Transverse colon (tissue), 4 donors: ENCODE results near the gene TBC1D8. TPM values are rescaled to one million over a fixed set of nuclear protein-coding genes. Genes with fewer than 3 reads are reported as not detected.
A peak's percentile ranks its signal among the peaks of the same experiment; 100 is the strongest.

Source experiments
- DNase-seq: peaks from one replicate; pipeline ENCODE4 v3.0.0-alpha.2; 2019
- H3K27ac ChIP-seq, 4 donors: fragments of 200-600 bp; sonication (generic); 2 replicates each; pipeline ENCODE4 v1.5.1; 2016 to 2018; ENCODE audit warnings: inconsistent platforms in 4 of 4
- H3K27me3 ChIP-seq: fragments of 200-600 bp; sonication (generic); 2 replicates; pipeline ENCODE4 v1.5.1; 2017; ENCODE audit warnings: inconsistent platforms
- H3K36me3 ChIP-seq, 4 donors: fragments of 200-600 bp; sonication (generic); 2 replicates each; pipeline ENCODE4 v1.5.1; 2017 to 2019; ENCODE audit warnings: inconsistent platforms in 4 of 4
- H3K4me1 ChIP-seq, 4 donors: fragments of 200-600 bp; sonication (generic); 2 replicates each; pipeline ENCODE4 v1.5.1; 2017 to 2020; ENCODE audit warnings: inconsistent platforms in 4 of 4
- H3K4me3 ChIP-seq, 4 donors: fragments of 200-600 bp; sonication (generic); 1 replicate in 1 of 4; 2 replicates in 3 of 4; pipeline versions ENCODE4 v1.5.1 to v1.6.1; 2017 to 2019; ENCODE audit warnings: inconsistent platforms in 4 of 4
- H3K9me3 ChIP-seq, 2 donors: fragments of 200-600 bp; sonication (generic); 2 replicates each; pipeline ENCODE4 v1.5.1; 2017 to 2019; ENCODE audit warnings: inconsistent platforms in 2 of 2
- EP300 ChIP-seq: sonication (generic); formaldehyde crosslinking; IDR thresholded peaks from one replicate; pipeline ENCODE4 v1.6.1; 2017; ENCODE audit warnings: antibody characterized with exemption, low read depth
- POLR2A ChIP-seq: fragments of 450-650 bp; IDR thresholded peaks from one replicate; pipeline ENCODE4 v1.6.1; 2016; ENCODE audit warnings: antibody characterized with exemption, mild to moderate bottlenecking, moderate library complexity
- POLR2AphosphoS5 ChIP-seq, 3 donors: sonication (generic); formaldehyde crosslinking; IDR thresholded peaks; one replicate each; pipeline ENCODE4 v1.6.1; 2016; ENCODE audit warnings: antibody characterized with exemption in 3 of 3
- WGBS, 2 donors: methylation state at CpG; one replicate each; pipeline ENCODE4 v1.1.5; 2018; ENCODE audit warnings: low coverage in 1 of 2; 5-methylcytosine and 5-hydroxymethylcytosine counted together
- in situ Hi-C, 4 donors: fragments of 200-750 bp; cut with MboI; loops; one replicate each; pipeline versions ENCODE4 v1.15.0 to v1.15.1; 2017; ENCODE audit warnings: low sequenced_read_pairs in 3 of 4, low pct_ligation_motif_present in 1 of 4, low pct_unique_long_range_greater_than_20kb in 1 of 4
- intact Hi-C: fragments of 100-400 bp; cut with DNase I; formaldehyde crosslinking; loops from one replicate; pipeline ENCODE4 v1.15.1; 2023; ENCODE audit warnings: low total_unique reads
- total RNA-seq, 4 donors: library from RNA; depleted of rRNA; stranded (reverse); fragments of >200 nt; gene quantifications; one replicate each; pipeline ENCODE4 v1.1.0, GENCODE V29; 2016
- TF ChIP-seq, protein P1 (sequence below), 5 experiments: fragments of 200-600 bp in 3 of 5; fragments of 450-650 bp in 2 of 5; sonication (generic) in 3 of 5; IDR thresholded peaks; 1 replicate in 2 of 5; 2 replicates in 3 of 5; pipeline ENCODE4 v1.5.1; 2016 to 2017; ENCODE audit warnings: antibody characterized with exemption in 5 of 5, inconsistent platforms in 3 of 5, mild to moderate bottlenecking in 2 of 5, moderate library complexity in 1 of 5

Gene TBC1D8
- total RNA-seq, 4 donors from 2014 or later, result 26.5 to 232 (median 88.4) TPM

DNA sequence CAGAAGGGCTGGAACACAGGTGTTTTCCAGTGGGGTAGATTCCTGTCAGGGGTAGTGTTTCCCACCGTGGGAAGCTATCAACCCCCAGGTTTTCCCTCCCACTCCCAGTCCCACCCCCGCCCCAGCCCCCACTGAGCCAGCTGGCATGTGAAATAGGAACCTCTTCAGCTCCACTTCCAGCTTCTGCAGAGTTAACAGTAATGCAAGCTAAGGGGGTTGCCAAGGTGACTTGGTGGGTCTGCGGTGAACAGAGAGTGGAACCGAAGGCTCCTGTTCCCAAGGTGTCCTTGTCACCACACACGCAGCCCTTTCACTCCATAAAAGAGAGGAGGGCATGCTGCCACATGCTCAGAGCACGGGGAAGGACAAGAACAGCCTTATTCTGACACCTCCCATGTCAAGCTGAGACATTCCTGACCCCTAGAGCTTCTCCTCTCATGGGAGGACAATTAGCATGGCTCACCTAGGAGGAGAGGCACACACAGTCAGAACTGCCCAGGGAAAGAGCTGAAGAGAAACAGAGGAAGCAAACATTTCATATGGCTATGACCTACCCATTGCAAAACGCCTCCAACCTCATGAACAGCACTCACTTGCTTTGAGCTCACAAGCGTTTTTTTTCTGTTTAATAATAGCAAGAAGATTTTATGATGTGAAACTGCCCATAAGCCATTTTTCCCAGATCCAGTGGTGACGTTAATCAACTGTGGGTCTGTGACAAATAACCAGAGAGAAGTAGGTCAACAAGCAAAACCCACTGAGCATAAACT lies 39.8 kb upstream of the TBC1D8 start:
- 44 to 53% methylated on average over 7 to 9 of the region's 9 CpGs for WGBS, 2 donors
- Histone ChIP-seq H3K4me3 (no peak overlapping the region), H3K27ac (no peak overlapping the region), H3K4me1 (no peaks in the 10 kb centered on the region), H3K27me3 (no peaks in the 10 kb centered on the region), H3K9me3 (no peaks in the 10 kb centered on the region), H3K36me3 (no peaks in the 10 kb centered on the region)
- intact Hi-C loops, result no loop called here
- in situ Hi-C loops, result no loop called here
- no peak for DNase-seq
- no peak for TF ChIP-seq POLR2A
- TF ChIP-seq POLR2AphosphoS5 (IDR thresholded peaks at IDR 0.05), result no peak
- no peak for TF ChIP-seq EP300
- TF ChIP-seq, protein P1, sequence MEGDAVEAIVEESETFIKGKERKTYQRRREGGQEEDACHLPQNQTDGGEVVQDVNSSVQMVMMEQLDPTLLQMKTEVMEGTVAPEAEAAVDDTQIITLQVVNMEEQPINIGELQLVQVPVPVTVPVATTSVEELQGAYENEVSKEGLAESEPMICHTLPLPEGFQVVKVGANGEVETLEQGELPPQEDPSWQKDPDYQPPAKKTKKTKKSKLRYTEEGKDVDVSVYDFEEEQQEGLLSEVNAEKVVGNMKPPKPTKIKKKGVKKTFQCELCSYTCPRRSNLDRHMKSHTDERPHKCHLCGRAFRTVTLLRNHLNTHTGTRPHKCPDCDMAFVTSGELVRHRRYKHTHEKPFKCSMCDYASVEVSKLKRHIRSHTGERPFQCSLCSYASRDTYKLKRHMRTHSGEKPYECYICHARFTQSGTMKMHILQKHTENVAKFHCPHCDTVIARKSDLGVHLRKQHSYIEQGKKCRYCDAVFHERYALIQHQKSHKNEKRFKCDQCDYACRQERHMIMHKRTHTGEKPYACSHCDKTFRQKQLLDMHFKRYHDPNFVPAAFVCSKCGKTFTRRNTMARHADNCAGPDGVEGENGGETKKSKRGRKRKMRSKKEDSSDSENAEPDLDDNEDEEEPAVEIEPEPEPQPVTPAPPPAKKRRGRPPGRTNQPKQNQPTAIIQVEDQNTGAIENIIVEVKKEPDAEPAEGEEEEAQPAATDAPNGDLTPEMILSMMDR (IDR thresholded peaks at IDR 0.05), result no peak

DNA sequence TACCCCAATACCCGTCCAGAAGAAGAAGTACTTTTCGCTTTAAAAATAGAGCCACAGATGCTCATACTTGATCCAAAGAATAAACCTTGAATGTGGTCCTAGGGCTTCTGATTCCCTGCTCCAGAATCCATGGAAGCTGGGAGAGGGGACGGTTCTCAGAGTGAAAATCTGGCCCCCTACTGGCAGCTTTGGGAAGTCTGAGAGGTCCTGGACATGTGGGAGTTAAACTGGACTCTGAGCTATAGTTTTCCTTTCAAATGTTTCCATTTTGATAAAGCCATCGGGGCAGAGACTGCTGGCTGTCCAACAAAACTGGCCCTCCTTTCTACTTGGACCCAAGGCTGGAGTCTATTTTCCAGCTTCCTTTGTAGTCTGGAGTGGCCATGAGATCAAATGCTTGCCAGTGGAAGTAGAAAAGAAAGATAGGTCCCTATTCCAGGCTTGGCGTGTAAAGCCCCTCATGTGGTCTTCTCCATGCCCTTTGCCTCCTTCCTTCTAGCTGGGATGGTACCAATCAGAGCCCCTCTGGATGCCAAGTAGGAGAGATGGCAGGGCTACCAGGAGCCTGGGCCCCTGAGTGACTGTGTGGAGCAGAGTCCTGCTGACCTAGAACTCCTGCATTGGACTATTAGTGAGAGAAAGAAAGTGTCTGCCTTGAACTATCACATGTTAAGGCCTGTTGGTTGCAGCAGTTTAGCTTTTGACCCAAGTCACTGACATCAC lies 37.7 kb upstream of the TBC1D8 start:
- Histone ChIP-seq H3K36me3 (no peaks in the 10 kb centered on the region), H3K9me3 (no peaks in the 10 kb centered on the region), H3K27ac (no peak overlapping the region), H3K27me3 (no peaks in the 10 kb centered on the region), H3K4me1 (no peaks in the 10 kb centered on the region), H3K4me3 (no peak overlapping the region)
- WGBS, 2 donors, result 68% methylated on average over 5 of the region's 5 CpGs; no CpG with 5 or more reads in 1 of the 2 donors
- intact Hi-C loops (no loop called here), in situ Hi-C loops (no loop called here)
- DNase-seq, result peak; percentile 49
- TF ChIP-seq, protein P1 (IDR thresholded peaks at IDR 0.05), result peak; percentile 39 to 60 (median 48)
- TF ChIP-seq POLR2AphosphoS5 (IDR thresholded peaks at IDR 0.05), result no peak

DNA sequence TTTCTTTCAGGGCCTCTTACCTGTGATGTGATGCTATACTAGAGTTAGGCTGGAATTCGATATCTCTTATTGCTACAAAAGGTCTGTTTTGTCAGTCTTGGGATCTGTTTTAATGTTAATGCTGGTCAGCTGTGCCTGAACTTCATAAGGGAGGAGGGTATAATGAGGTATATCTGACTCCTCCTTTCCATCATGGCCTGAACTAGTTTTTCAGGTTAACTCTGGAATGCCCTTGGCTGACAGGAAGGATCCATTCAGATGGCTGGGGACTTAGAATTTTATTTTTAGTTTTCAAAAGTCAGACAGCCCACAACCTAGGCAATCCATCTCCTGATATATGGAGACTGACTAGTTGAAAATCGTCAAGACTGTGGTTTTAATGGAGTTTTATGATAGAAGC lies 35.9 kb upstream of the TBC1D8 start:
- no peaks in the 10 kb centered on the region for H3K9me3 ChIP-seq

DNA sequence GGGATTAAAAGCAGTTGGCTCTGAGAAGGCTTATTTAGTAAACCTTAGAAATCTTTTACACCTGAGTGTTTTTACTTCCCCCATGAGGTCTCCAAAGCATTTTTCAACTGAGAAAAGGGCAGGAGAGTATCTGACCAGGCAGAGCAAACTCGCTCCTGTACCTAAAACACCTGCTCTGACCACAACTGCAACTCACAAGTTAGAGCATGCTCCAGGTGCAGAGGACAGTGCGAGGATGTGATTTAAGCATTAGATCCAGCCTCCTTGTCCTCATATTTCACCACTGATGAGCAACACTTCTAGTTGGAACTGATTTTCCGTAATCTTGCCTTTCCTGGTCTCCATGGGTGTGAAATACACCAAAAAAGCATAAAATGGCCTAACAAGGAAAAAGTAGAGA lies 34.5 kb upstream of the TBC1D8 start:
- intact Hi-C loops (no loop called here), in situ Hi-C loops (no loop called here)
- Histone ChIP-seq H3K4me1 (no peaks in the 10 kb centered on the region), H3K36me3 (no peaks in the 10 kb centered on the region), H3K27me3 (no peaks in the 10 kb centered on the region), H3K27ac (no peak overlapping the region), H3K9me3 (no peaks in the 10 kb centered on the region), H3K4me3 (no peak overlapping the region)
- TF ChIP-seq POLR2A, result no peak
- TF ChIP-seq EP300, result no peak
- TF ChIP-seq, protein P1 (IDR thresholded peaks at IDR 0.05), result no peak
- no peak for TF ChIP-seq POLR2AphosphoS5 (IDR thresholded peaks at IDR 0.05)
- 83 to 95% methylated on average over 3 of the region's 3 CpGs for WGBS, 2 donors
- no peak for DNase-seq

More for the DNA sequence above, 35.9 kb upstream of the TBC1D8 start:
- H3K36me3 ChIP-seq, result no peaks in the 10 kb centered on the region
- H3K27ac ChIP-seq, result no peak overlapping the region
- H3K4me1 ChIP-seq, result no peaks in the 10 kb centered on the region
- in situ Hi-C loops, result no loop called here
- 69 to 100% methylated on average over 1 to 2 of the region's 2 CpGs for WGBS, 2 donors
- no peak for TF ChIP-seq POLR2A
- no peak for TF ChIP-seq POLR2AphosphoS5 (IDR thresholded peaks at IDR 0.05)
- TF ChIP-seq, protein P1 (IDR thresholded peaks at IDR 0.05), result no peak
- TF ChIP-seq EP300, result no peak
- H3K27me3 ChIP-seq, result no peaks in the 10 kb centered on the region
- no peak for DNase-seq
- H3K4me3 ChIP-seq, result no peak overlapping the region
- intact Hi-C loops, result no loop called here
